Adrenal gland (tissue), 19 donors: ENCODE results near the gene PGM2. TPM values are rescaled to one million over a fixed set of nuclear protein-coding genes. Genes with fewer than 3 reads are reported as not detected.

Experiments used
- DNase-seq, 7 donors: peaks; one replicate each; pipeline ENCODE4 v3.0.0-alpha.2; 2019 to 2020
- H3K27ac ChIP-seq, 5 donors: fragments of 200-600 bp; sonication (generic) in 4 of 5; 1 replicate in 3 of 5; 2 replicates in 2 of 5; pipeline versions ENCODE4 v1.5.1 to v1.8.0; 2016 to 2020; ENCODE audit warnings: mild to moderate bottlenecking in 1 of 5
- H3K27me3 ChIP-seq: fragments of 200-600 bp; 2 replicates; pipeline ENCODE4 v1.8.0; 2021
- H3K36me3 ChIP-seq, 2 donors: fragments of 200-600 bp; replicated peaks in 1 of 2; 1 replicate in 1 of 2; 2 replicates in 1 of 2; pipeline versions ENCODE4 v1.5.1 to v1.8.0; 2018 to 2022
- H3K4me1 ChIP-seq, 2 donors: fragments of 200-600 bp; replicated peaks in 1 of 2; 1 replicate in 1 of 2; 2 replicates in 1 of 2; pipeline versions ENCODE4 v1.5.1 to v1.8.0; 2018 to 2021
- H3K4me3 ChIP-seq, 4 donors: fragments of 200-600 bp; sonication (generic) in 3 of 4; one replicate each; pipeline ENCODE4 v1.5.1; 2016 to 2018
- H3K9me3 ChIP-seq, 3 donors: fragments of 200-600 bp; sonication (generic) in 1 of 3; replicated peaks in 1 of 3; 1 replicate in 2 of 3; 2 replicates in 1 of 3; pipeline versions ENCODE4 v1.5.1 to v1.8.0; 2016 to 2021
- CTCF ChIP-seq, 6 experiments: fragments of 450-650 bp in 4 of 6; fragments of 200-600 bp in 2 of 6; sonication (generic) in 1 of 6; IDR thresholded peaks; 1 replicate in 5 of 6; 2 replicates in 1 of 6; pipeline versions ENCODE4 v1.5.1 to v1.8.0; 2016 to 2021; ENCODE audit warnings: antibody characterized with exemption in 6 of 6, mild to moderate bottlenecking in 2 of 6, moderate library complexity in 1 of 6
- POLR2A ChIP-seq, 2 donors: fragments of 450-650 bp; IDR thresholded peaks; one replicate each; pipeline ENCODE4 v1.6.1; 2017; ENCODE audit warnings: antibody characterized with exemption in 2 of 2, mild to moderate bottlenecking in 2 of 2, moderate library complexity in 1 of 2
- WGBS, 4 donors: extraction: QIAGEN DNeasy Blood & Tissue Kit in 2 of 4; methylation state at CpG; one replicate each; pipeline versions ENCODE4 v1.1.5 to v1.1.7; 2013 to 2017; 5-methylcytosine and 5-hydroxymethylcytosine counted together
- intact Hi-C, 2 donors: fragments of 100-400 bp; cut with DNase I; formaldehyde crosslinking; loops; one replicate each; pipeline versions ENCODE4 v1.14.1 to v1.15.0; 2022 to 2023
- long read RNA-seq, 10 donors: library from polyadenylated mRNA in 3 of 10; unstranded in 2 of 10; stranded (forward) in 1 of 10; transcript quantifications; one replicate each; pipeline ENCODE4 v2.0.0 and lab custom pipeline, GENCODE V29; 2021 to 2026
- polyA plus RNA-seq, 3 donors: library from polyadenylated mRNA; stranded (reverse); fragments of 200-250 nt in 2 of 3; fragments of 350-450 nt in 1 of 3; fragmentation: Illumina TruSeq in 1 of 3; extraction: RNeasy Lipid Tissue Mini Kit (QIAGEN cat#74804) in 1 of 3; gene quantifications; one replicate each; pipeline ENCODE4 v1.2.3, GENCODE V29; 2013 to 2014
- total RNA-seq, 9 donors: library from RNA; depleted of rRNA in 4 of 9; stranded (reverse); fragments of >200 nt in 4 of 9; fragments of 120-200 nt in 1 of 9; fragmentation: NEBNext Ultra II Directional in 1 of 9; extraction: Animal tissue kit (Norgen Biotek cat#: 25700) in 1 of 9; gene quantifications; one replicate each; pipeline versions ENCODE4 v1.1.0 to v1.2.4, GENCODE V29; 2013 to 2023
- donor health status: healthy with polysubstance abuse.
- donor health status: Bipolar disorder and iron deficiency.
- donor health status: DM: yes; HTN: yes; CAD: no.
- donor health status: DM: no; HTN: no; CAD: no.
- donor health status: DM: no; HTN: no; CAD: no.
- donor health status: DM: yes; HTN: yes; CAD: no.

PGM2 gene
- 10 to 100 TPM; 13.3 to 59.2 (median 34.8) TPM for total RNA-seq
- 10 to 100 TPM in 1 of 3 donors, 1 to 10 TPM in 2; 6.8 to 26.5 (median 7.4) TPM for polyA plus RNA-seq
- long read RNA-seq, donor 1, partial matches to known transcripts, result 0 of 3 reads
- long read RNA-seq, donor 1, other reads (novel, unspliced or antisense), result 0 of 3 reads
- long read RNA-seq, donor 2, partial matches to known transcripts, result 0 of 2 reads
- long read RNA-seq, donor 2, other reads (novel, unspliced or antisense), result 0 of 2 reads
- long read RNA-seq, donor 3, partial matches to known transcripts, result 0 of 2 reads
- long read RNA-seq, donor 3, other reads (novel, unspliced or antisense), result 0 of 2 reads
- long read RNA-seq, donor 4, transcript PGM2-201 (14 exons, 3,264 nt), result major isoform, 15 of 18 reads
- long read RNA-seq, donor 4, partial matches to known transcripts, result 0 of 18 reads
- long read RNA-seq, donor 4, other reads (novel, unspliced or antisense), result 3 of 18 reads
- long read RNA-seq, donor 5, transcript PGM2-201 (14 exons, 3,264 nt), result major isoform, 80 of 88 reads
- long read RNA-seq, donor 5, partial matches to known transcripts, result 0 of 88 reads
- long read RNA-seq, donor 5, other reads (novel, unspliced or antisense), result 8 of 88 reads
- long read RNA-seq, donor 6, transcript PGM2-201 (14 exons, 3,264 nt), result major isoform, 13 of 15 reads
- long read RNA-seq, donor 6, partial matches to known transcripts, result 1 of 15 reads
- long read RNA-seq, donor 6, other reads (novel, unspliced or antisense), result 1 of 15 reads
- long read RNA-seq, donor 7, partial matches to known transcripts, result 0 of 2 reads
- long read RNA-seq, donor 7, other reads (novel, unspliced or antisense), result 0 of 2 reads
- long read RNA-seq, donor 8, partial matches to known transcripts, result 6 of 10 reads
- long read RNA-seq, donor 8, other reads (novel, unspliced or antisense), result 0 of 10 reads
- long read RNA-seq, donor 9, transcript PGM2-201 (14 exons, 3,264 nt), result major isoform, 5 of 5 reads
- long read RNA-seq, donor 9, partial matches to known transcripts, result 0 of 5 reads
- long read RNA-seq, donor 9, other reads (novel, unspliced or antisense), result 0 of 5 reads
- long read RNA-seq, donor 10, result 0 reads

- H3K27ac ChIP-seq, result peak within 1 kb of the TSS; percentile 7 to 91 (median 80)
- TF ChIP-seq CTCF (IDR thresholded peaks at IDR 0.05) (peak in 1 of 6 experiments; percentile 3), POLR2A (IDR thresholded peaks at IDR 0.05) (peak; percentile 77 to 95)
- H3K4me3 ChIP-seq, result peak within 1 kb of the TSS; percentile 46 to 79 (median 72)
- peaks cover 18 to 32% of the 10 kb centered on the region in 2 donors for H3K4me1 ChIP-seq
- intact Hi-C loops, result no loop called here
- peak; percentile 78 to 91 (median 88) for DNase-seq
- 0 to 1% (median 0%) methylated on average over 2 to 57 of the region's 57 CpGs for WGBS, 4 donors
- H3K27me3 ChIP-seq, result no peaks in the 10 kb centered on the region
- peaks cover 0 to 17% of the 10 kb centered on the region in 2 donors for H3K36me3 ChIP-seq
- no peaks in the 10 kb centered on the region for H3K9me3 ChIP-seq
These were observed at the start of gene PGM2 for GRCh38 chr4:37826295-37827029. TSS of gene PGM2 (plus strand) at chr4:37826686. CDS start at chr4:37826733, 47 bp downstream.

- TF ChIP-seq POLR2A (IDR thresholded peaks at IDR 0.05), result no peak
- TF ChIP-seq CTCF (IDR thresholded peaks at IDR 0.05), result no peak
- intact Hi-C loops, result no loop called here
- H3K36me3 ChIP-seq, result no peaks in the 10 kb centered on the region
- H3K9me3 ChIP-seq, result no peaks in the 10 kb centered on the region
- H3K4me1 ChIP-seq, result no peaks in the 10 kb centered on the region
- H3K4me3 ChIP-seq, result no peak overlapping the region
- no peaks in the 10 kb centered on the region for H3K27me3 ChIP-seq
- H3K27ac ChIP-seq, result no peak overlapping the region
- DNase-seq, result no peak
These were observed 46.6 kb upstream of the PGM2 start for GRCh38 chr4:37779896-37780295.

- DNase-seq, result peak in 2 of 7 donors; percentile 13 to 21
- 60 to 67% (median 63%) methylated on average over 4 of the region's 4 CpGs for WGBS, 4 donors
These were observed 45.9 kb upstream of the PGM2 start for GRCh38 chr4:37780444-37781130.

More at GRCh38 chr4:37780444-37781130, 45.9 kb upstream of the PGM2 start:
- Histone ChIP-seq H3K27ac (no peak overlapping the region), H3K9me3 (no peaks in the 10 kb centered on the region), H3K36me3 (no peaks in the 10 kb centered on the region), H3K4me3 (no peak overlapping the region), H3K4me1 (no peaks in the 10 kb centered on the region), H3K27me3 (no peaks in the 10 kb centered on the region)
- intact Hi-C loops, result no loop called here
- TF ChIP-seq POLR2A (IDR thresholded peaks at IDR 0.05) (no peak), CTCF (IDR thresholded peaks at IDR 0.05) (no peak)
